ENCODE results near the gene ATXN1.
"Not testable (repeated sequence)": the region's sequence is repeated elsewhere in the genome, so short reads cannot be mapped to it uniquely, and the experiment has no call there.

ATXN1 gene

DNA sequence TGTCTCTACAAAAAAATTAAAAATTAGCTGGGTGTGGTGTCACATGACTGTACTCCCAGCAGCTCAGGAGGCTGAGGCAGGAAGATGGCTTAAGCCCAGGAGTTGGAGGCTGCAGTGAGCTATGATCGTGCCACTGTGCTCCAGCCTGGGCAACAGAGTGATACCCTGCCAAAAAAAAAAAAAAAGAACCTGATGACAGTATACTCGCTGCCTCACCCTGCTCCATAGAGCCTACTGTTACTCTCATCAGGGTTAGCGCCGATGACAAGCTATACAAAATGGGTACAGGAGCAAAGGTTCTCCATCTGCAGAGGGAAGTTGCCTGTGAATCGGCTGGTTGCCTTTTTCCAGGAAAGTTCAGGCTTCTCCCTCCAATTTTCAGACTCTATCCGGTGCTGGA, 469.5 kb downstream of the ATXN1 start:
- DNase-seq: no peak

DNA sequence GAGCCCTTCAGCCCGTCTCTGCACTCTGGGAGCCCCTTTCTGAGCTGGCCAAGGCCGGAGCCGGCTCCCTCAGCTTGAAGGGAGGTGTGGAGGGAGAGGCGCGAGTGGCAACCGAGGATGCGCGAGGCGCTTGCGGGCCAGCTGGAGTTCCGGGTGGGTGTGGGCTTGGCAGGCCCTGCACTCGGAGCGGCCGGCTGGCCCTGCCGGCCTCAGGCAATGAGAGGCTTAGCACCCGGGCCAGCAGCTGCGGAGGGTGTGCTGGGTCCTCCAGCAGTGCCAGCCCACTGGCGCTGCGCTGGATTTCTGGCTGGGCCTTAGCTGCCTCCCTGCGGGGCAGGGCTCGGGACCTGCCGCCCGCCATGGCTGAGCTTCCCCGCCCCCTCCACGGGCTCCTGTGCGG, 473.1 kb downstream of the ATXN1 start:
- no peak for DNase-seq

DNA sequence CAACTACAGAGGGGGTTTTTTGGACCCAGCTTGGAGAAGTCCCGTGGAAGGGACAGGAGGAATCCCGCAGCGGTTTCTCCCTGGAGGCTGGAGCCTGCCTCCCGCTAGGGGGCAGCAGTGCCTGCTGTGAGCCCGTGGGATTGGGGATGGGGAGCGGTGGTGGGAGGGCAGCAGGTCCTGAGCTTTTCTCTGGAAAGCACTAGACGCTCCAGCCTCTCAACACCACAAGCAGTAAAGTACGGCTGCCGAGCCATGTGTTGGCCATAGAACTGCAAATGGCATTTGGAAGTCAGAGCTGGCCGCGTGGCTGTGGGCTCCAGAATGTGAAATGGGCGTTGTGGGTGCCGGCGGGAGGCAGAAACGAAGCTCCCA, 475.1 kb downstream of the ATXN1 start:
- no peak for DNase-seq

DNA sequence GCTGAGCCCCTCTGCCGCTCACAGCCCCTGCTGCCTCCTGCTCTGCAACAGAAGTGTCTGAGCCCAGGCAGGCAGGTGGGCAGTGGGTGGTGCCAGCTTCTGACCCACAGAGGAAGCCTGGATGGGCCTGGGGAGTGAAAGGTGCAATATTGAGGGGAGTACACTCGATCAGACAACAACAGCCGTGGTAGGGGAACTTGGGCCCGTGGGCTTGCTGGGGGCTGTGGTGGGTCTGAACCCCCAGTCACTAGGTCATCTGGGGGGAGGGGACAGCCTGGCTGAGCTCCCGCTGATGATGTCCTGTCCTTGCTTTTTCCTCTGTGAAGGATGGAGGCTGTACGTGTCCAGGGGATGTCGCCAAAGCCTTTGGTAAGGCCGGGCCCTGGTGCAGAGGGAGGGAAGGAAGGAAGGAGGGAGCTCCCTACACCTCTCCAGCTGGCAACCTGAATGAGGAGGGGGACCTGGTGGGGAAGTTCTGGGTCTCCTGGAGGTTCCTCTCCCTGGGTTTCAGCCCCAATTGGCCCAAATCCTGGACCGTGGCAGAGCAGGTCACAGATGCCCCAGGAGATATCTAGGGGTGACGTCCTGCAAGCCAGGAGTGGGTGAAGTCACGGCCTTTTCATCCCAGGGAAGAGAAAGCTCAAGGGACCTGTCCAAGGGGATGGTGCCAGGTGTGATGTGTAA, 475.7 kb downstream of the ATXN1 start:
- DNase-seq: no peak

DNA sequence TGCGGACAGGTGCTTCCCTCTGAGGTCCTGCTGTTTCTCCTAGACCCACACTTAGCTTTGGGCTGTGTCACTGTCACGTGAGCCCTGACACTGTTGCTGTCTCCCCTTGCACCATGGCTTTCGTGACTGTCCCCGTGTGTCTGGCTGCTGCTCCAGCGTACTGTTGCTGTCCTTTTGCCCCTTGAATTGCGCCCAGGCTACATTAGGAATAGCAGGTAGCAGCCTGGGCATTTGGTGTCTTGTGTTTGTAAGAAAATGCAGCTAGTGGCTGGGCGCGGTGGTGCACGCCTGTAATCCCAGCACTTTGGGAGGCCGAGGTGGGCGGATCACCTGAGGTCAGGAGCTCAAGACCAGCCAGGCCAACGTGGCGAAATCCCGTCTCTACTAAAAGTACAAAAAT, 476.8 kb downstream of the ATXN1 start:
- no peak for DNase-seq

DNA sequence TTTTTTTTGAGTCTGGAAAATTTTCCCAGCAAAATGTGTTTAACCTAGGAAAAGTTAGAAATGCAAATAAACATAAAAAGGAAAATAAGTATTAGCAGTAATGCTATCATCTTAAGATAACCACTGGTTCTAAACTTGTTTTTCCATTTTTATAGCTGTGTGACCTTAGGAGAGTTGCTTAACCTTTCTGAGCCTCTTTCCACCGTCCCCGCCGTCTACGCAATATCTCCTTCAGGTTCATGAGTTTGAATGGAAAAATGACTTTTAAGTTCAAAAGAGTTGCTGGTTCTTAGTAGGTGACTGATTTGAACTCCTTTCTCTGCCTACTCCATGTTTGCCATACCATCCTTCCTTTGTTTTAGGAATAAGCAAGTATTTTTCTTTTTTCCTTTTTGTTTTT, 478.9 kb downstream of the ATXN1 start:
- DNase-seq: no peak

DNA sequence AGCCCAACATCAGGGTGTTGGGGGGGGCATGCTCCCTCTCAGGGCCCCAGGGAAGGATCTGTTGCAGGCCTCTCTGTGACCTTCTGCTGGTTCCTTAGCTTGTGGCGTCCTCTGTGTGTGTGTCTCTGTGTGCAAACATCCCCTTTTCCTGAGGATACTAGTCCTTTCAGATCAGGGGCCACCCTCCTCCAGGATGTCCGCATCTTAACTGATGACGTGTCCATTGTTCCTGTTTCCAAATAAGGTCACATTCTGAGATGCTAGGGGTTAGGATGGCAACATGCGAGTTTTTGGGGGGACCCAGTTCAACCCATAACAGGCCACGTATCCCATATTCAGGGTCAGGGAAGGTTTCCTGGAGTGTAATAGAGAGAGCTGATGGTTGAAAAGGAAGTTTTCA, 482.0 kb downstream of the ATXN1 start:
- DNase-seq: no peak

DNA sequence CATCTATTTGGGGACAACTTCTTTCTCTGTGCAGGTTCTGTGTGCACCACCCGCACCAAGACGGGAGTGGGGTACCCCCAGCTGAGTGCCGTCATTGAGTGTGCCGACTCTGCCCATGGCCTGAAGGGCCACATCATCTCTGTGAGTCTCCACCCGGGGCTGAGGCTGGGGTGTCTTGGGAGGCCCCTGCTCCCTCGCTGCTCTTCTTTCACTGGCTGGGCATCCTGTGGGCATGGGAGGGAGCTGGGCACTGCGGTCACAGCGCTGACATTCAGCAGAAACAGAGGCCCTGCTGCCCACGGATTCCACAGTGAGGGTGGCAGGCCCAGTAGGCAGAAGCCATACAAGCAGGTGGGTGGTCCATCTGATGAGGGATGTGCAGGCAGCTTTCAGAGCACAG, 482.5 kb downstream of the ATXN1 start:
- DNase-seq: no peak

DNA sequence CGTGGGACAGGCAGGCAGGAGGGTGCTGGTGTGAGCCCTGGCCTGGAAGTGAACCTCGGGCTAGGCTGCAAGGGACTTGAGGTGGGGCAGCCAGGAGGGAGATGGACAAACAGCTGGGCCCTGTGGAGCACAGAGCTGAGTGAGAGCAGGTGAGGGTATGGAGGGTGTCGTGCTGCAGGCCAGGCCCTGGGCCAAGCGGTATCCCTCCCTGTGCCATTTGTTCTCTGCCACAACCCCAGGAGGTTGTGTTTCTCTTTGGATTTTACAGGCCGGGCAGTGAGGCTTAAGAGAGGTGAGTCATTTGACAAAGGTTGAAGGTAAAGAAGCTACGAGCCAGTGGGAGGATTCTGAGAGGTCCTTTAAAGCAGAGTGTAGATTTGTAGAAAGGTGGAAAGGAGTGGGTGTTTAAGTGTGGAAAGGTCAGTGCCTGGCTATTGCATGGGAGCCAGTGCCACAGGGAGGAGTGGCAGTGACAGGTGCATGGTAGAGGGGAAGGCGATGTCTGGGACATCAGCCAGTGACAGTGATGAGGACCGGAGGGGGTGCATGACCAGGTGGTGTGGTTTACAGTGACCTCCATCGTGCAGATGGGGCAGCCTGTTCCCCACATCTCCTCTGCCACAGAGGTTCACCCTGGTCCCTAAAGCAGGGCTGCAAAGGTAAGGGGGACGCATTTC, 483.1 kb downstream of the ATXN1 start:
- no peak for DNase-seq

DNA sequence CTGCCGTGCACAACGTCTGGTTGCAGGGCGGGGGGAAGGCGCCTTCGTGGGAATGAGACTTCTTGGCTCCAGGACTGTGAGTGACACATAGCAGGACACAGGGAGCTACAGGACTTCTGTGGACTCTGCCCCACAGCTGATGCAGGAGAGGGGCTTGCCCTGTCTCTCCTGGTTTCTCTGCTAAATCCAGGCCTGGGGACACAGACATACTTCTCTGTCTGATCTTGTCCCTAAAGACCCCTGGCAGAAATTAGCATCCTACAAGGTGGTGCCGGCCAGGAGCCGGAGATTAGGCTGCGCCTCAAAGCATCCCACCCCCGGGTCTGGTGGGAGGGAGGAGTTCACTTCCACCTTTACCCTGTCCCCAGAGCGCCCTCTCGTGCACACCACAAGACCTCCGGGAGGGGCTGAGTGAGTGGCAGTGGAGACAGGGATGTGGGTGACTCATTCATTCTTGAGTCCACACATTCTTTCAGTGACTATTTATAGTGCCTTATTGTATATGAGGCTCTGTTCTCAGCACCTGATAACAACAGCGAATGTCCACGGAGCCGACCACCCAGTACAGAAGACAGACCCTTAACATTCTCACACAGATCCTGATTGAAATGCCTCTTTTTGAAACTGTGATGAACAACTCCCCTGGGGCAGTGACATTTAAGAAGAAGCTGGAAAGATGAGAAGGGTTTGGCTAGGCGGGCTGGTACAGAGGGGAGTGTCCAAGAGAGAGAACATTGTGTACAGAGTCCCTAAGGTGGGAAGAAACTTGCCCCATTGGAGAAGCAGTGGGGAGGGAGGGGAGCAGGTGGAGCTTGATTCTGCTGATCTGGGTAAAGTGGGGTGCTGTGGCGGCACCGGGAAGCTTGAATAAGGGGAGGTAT, 483.9 kb downstream of the ATXN1 start:
- DNase-seq: peak; percentile 80 to 87

DNA sequence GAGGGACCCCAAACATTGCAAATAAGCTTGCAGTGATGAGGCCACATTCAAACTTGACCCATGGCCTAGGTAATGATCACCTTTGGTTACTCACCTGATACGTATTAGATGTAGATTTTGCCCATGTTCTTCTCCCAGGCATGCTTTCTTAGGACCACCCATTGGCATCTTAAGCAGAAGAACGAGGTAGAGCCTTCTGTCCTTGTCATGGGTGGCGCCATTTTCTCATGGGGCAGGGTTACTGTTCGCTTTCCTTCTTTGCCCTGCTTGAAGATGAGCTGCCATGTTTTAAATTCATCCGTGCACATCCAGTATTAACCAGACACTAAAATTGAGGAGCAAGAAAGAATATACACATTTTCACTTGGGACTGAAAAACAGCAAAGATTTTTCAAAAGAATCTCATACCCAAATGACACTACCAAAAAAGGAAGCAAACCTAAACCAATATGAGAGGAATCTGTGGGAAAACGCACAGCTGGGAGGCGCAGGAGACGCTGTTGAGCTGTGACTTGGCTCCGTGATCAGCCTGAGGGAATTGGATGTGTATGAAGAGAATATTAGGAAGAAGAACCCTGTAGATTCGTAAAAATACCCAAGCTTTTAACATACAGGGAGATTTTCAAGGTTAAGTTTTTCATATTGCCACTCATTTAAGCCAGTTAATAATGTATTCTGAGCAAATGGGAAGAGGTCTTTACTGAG, 486.2 kb downstream of the ATXN1 start:
- no peak for DNase-seq

DNA sequence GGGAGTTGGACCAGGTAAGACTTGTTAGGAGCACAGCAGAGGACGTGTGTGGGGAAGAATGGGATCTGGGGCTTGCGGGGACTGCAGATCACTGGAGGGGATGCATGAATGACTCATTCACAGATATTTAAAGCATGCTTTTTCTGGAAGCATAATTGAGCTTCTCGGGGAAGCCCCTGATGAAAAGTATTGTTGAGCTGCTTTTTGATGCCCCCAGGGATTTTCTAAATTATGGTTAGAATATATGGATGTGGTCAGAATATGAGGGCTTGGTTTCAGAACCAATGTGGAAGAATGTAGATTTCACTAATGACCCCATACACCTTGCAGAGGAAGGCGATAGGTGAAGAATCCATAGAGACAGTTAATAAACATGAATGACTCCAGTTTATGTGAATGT, 486.8 kb downstream of the ATXN1 start:
- DNase-seq: no peak

DNA sequence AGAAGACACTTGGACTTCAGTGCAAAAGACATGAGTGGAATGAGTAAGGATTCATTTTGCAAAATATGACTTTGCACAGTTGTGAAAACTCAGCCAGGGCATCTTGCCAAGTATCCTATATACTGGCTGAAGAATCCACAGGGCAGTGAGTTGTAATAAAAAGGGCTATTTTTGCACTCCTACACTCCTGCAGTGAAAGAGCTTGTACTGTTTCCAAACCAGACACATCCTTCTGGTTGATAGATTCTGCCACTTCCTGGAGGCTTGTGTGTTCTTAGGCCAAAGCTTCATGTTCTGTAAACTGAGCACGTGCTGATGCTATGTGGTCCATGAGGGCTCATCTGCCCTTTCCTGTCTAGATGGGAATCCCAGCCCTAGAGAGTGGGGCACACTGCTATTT, 488.0 kb downstream of the ATXN1 start:
- DNase-seq: no peak

DNA sequence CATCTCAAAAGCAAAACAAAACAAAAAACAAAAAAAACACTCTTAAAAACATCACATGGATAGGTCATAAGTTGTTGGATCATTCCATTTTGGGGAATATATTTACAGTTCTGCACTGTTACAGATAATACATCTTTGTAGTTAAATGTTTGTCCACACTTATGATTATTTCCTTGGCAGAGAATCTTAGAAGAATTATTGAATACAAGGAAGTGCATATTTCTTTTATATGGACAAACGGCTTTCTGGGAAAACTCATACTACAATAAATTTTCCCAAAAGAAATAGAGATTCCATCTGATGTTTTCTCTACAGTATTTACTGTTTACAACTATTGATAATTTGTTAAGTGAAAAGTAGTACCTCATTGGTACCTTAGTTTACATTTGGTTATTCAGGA, 489.1 kb downstream of the ATXN1 start:
- DNase-seq: no peak

DNA sequence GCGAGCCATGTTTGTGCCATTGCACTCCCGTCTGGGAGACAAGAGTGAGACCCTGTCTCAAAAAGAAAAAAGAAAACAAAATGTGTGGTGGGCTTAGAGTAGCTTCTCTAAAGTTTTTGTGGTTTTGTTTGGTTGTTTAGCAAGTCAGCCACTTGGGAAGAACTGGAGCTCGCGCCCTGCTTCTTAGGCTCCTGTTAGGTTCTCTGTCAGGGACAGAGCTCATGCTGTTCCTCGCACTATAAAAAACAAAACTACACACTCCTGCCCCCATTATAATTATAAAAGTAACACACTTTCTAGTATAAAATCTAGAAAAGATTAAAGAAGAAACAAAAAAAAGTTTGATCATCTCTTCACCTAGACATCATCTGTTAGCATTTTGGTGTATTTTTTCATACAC, 489.8 kb downstream of the ATXN1 start:
- DNase-seq: no peak

DNA sequence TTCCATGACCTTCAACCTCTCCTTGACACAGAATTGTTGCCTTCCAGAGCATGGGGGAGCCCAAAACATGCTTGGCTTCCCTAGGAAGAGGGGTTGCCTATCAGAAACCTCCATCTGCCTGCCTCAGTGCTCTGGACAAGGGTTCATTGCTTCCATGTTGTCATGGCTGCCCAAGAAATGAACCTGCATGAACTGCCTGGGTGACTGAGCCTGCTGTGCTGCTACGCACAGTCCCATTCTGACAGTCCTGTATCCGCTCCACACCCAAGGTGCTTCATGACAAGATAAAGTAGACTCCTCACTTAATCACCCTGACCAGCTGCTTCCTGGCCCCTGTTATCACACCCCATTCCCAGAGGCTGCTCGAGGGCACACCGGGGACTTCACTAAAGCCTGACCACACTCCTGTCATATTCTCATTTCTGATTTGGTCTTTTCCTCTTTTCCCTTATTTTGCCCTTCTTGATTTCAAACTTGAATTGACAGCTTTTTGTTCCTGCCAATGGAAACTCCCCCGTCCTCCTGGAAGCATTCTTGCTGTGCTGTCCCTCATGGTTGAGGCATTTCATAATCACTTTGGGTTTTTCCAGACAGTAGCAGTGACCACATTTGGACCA, 491.0 kb downstream of the ATXN1 start:
- DNase-seq: no peak

DNA sequence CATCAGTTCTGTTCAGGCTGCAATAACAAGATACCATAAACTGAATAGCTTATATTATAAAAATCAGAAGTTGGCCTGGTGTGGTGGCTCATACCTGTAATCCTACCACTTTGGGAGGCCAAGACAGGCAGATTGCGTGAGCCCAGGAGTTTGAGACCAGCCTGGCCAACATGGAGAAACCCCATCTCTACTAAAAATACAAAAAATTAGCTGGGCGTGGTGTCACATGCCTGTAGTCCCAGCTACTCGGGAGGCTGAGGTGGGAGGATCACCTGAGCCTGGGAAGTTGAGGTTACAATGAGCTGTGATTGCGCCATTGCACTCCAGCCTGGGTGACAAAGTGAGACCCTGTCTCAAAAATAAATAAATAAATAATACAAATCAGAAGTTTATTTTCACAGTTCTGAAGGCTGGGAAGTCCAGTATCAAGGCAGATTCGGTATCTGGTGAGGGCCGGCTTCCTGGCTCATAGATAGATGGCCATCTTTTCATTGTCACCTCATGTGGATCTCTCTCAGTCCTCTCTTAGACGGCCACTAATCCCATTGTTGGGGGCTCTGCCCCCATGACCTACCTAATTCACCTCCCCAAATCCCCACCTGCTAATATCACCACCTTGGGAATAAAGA, 491.7 kb downstream of the ATXN1 start:
- DNase-seq: not testable (repeated sequence)

DNA sequence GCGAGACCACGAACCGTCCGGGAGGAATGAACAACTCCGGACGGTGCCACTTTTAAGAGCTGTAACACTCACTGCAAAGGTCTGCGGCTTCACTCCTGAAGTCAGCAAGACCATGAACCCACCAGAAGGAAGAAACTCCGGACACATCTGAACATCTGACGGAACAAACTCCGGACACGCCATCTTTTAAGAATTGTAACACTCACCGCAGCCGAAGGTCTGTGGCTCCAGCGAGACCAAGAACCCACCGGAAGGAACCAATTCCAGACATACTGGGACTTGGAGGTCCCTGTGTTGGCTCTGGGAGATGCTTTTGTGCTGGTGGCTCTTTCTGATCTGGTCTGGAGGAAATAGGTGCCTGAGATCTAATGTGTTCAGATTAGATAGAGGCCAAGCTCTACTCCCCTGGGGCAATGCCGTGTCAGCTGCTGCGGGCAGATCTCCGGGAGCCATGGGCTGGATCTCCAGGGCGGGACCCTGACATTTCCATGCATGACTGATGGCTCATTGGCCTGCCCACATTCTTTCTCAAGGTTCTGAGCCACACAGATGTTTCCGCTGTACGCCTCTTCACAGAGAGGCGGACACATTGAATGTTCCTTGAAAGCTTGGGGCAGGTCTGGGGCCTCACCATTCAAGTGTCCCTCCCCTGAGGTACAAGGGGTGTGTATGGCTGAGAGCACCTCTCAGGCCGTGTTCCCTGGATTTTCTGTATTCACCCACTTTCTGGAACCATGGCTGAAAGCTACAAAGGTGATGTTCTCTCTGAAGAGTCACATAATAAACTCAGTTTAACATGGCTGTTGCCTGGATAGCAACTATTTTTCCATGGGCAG, 493.6 kb downstream of the ATXN1 start:
- DNase-seq: no peak

DNA sequence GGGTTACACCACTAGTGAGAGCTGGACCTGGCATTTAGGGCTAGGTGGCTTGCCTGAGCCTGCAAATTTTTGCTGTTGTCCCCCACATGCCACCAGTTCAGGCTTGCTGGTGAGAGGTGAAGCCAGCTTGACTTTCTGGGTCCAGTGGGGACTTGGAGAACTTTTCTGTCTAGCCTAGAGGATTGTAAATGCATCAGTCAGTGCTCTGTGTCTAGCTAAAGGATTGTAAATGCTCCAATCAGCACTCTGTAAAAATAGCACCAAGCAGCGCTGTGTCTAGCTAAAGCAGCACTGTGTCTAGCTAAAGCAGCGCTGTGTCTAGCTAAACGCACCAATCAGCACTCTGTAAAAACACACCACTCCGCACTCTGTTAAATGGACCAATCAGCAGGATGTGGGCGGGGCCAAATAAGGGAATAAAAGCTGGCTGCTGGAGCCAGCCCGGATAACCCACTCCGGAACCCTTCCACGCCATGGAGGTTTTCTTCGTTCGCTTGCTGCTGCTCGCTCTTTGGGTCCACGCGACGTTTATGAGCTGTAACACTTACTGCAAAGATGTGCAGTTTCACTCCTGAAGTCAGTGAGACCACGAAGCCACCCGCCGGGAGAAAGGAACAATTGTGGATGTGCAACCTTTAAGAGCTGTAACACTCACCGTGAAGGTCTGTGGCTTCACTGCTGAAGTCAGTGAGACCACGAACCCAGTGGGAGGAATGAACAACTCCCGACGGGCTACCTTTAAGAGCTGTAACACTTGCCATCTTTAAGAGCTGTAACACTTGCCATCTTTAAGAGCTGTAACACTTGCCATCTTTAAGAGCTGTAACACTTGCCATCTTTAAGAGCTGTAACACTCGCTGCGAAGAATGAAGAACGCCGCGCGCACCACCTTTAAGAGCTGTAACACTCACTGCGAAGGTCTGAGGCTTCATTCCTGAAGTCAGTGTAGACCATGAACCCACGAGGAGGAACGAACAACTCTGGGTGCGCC, 495.6 kb downstream of the ATXN1 start:
- no peak for DNase-seq

DNA sequence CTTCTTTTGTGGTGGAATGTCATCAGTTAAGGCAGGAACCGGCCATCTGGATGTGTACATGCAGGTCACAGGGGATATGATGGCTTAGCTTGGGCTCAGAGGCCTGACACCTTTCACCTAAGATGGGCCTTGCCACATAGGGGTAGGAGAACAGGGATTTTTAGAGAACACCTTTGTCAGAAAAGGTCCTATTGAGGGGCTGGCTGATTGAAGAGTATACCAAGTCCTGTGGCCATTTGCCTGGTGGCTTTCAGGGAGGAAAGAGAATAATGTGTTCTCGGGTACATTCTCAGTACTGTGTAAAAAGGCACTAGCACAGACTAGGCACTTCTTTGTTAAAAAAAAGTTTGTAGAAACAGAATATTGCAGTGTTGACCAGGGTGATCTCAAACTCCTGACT, 496.5 kb downstream of the ATXN1 start:
- no peak for DNase-seq

Data from SW 1271 (cell line).